ENCODE measurements around the gene C10orf62. TPM values are rescaled to one million over a fixed set of nuclear protein-coding genes. Genes with fewer than 3 reads are reported as not detected.

Gene C10orf62
- total and polyA plus RNA-seq, 9 of the 15 experiments (the other 6 are each of a cell fraction or from before 2014, with no cell fraction given): not detected

DNA sequence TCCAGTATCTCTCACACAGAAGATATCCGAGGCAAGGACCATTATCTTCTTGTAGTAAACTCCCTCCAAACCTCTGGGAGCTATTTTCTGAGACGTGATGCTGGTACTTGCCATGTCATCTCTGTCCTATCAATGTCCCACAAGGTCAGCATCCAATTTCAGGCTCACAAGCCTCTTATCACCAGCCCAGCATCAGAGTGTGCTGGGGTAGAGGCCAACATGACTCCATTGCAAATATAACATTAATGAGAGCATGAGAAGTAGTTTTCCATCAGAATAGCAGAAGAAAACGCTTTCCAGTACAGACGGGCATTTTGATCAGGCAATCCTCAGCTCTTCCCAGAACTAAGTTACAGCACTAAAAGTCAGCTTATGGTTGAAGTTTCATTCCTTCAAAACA is 38.2 kb downstream of the C10orf62 start (continued):
- TF ChIP-seq, protein P1, sequence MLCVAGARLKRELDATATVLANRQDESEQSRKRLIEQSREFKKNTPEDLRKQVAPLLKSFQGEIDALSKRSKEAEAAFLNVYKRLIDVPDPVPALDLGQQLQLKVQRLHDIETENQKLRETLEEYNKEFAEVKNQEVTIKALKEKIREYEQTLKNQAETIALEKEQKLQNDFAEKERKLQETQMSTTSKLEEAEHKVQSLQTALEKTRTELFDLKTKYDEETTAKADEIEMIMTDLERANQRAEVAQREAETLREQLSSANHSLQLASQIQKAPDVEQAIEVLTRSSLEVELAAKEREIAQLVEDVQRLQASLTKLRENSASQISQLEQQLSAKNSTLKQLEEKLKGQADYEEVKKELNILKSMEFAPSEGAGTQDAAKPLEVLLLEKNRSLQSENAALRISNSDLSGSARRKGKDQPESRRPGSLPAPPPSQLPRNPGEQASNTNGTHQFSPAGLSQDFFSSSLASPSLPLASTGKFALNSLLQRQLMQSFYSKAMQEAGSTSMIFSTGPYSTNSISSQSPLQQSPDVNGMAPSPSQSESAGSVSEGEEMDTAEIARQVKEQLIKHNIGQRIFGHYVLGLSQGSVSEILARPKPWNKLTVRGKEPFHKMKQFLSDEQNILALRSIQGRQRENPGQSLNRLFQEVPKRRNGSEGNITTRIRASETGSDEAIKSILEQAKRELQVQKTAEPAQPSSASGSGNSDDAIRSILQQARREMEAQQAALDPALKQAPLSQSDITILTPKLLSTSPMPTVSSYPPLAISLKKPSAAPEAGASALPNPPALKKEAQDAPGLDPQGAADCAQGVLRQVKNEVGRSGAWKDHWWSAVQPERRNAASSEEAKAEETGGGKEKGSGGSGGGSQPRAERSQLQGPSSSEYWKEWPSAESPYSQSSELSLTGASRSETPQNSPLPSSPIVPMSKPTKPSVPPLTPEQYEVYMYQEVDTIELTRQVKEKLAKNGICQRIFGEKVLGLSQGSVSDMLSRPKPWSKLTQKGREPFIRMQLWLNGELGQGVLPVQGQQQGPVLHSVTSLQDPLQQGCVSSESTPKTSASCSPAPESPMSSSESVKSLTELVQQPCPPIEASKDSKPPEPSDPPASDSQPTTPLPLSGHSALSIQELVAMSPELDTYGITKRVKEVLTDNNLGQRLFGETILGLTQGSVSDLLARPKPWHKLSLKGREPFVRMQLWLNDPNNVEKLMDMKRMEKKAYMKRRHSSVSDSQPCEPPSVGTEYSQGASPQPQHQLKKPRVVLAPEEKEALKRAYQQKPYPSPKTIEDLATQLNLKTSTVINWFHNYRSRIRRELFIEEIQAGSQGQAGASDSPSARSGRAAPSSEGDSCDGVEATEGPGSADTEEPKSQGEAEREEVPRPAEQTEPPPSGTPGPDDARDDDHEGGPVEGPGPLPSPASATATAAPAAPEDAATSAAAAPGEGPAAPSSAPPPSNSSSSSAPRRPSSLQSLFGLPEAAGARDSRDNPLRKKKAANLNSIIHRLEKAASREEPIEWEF (CRISPR knock-in tag; IDR thresholded peaks at IDR 0.05): no peak
- TF ChIP-seq MTA1 (IDR thresholded peaks at IDR 0.05; ENCODE audit: borderline replicate concordance): no peak
- no peak for TF ChIP-seq RAD51 (IDR thresholded peaks at IDR 0.05; ENCODE audit: borderline replicate concordance, low read depth)
- TF ChIP-seq SP2 (IDR thresholded peaks at IDR 0.05; ENCODE audit: extremely low read depth, low read depth, low read length, poor library complexity, severe bottlenecking): no peak
- TF ChIP-seq, protein P2, sequence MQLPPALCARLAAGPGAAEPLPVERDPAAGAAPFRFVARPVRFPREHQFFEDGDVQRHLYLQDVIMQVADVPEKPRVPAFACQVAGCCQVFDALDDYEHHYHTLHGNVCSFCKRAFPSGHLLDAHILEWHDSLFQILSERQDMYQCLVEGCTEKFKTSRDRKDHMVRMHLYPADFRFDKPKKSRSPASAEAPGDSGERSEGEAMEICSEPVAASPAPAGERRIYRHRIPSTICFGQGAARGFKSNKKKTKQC (CRISPR knock-in tag; IDR thresholded peaks at IDR 0.05): no peak
- no peak for TF ChIP-seq TCF3 (CRISPR knock-in tag; IDR thresholded peaks at IDR 0.05)
- TF ChIP-seq MAFK (IDR thresholded peaks at IDR 0.05; ENCODE audit: low read length): no peak; the same call in 1 of the 2 replicates
- no peak for TF ChIP-seq ARHGAP35 (IDR thresholded peaks at IDR 0.05; ENCODE audit: partially characterized antibody)
- no peak for TF ChIP-seq SMAD2 (IDR thresholded peaks at IDR 0.05; ENCODE audit: low read depth, low read length)
- no peak for TF ChIP-seq CHD4 (IDR thresholded peaks at IDR 0.05; ENCODE audit: insufficient read depth, insufficient replicate concordance, low read depth, low read length, poor library complexity, severe bottlenecking)
- TF ChIP-seq FOXJ3 (CRISPR knock-in tag; IDR thresholded peaks at IDR 0.05): no peak
- TF ChIP-seq, protein P3, sequence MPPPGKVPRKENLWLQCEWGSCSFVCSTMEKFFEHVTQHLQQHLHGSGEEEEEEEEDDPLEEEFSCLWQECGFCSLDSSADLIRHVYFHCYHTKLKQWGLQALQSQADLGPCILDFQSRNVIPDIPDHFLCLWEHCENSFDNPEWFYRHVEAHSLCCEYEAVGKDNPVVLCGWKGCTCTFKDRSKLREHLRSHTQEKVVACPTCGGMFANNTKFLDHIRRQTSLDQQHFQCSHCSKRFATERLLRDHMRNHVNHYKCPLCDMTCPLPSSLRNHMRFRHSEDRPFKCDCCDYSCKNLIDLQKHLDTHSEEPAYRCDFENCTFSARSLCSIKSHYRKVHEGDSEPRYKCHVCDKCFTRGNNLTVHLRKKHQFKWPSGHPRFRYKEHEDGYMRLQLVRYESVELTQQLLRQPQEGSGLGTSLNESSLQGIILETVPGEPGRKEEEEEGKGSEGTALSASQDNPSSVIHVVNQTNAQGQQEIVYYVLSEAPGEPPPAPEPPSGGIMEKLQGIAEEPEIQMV (tag; conservative IDR thresholded peaks at IDR 0.05; ENCODE audit: low read depth): peak; percentile 66
- no peak for TF ChIP-seq ZNF785 (CRISPR knock-in tag; IDR thresholded peaks at IDR 0.05)
- no peak; the same call in 1 of the 2 replicates for TF ChIP-seq TCFL5 (CRISPR knock-in tag; conservative IDR thresholded peaks at IDR 0.05)
- TF ChIP-seq SRSF9 (IDR thresholded peaks at IDR 0.05; ENCODE audit: borderline replicate concordance, low read depth, low read length): no peak
- peak; percentile 71; the same call in 1 of the 2 replicates for TF ChIP-seq DMBX1 (CRISPR knock-in tag; IDR thresholded peaks at IDR 0.05; ENCODE audit: borderline replicate concordance)

Data from K562 (cell line).